Left lung (tissue), 10 donors: Measurements from ENCODE around the gene SPSB1. TPM values are rescaled to one million over a fixed set of nuclear protein-coding genes. Genes with fewer than 3 reads are reported as not detected.
A peak's percentile ranks its signal among the peaks of the same experiment; 100 is the strongest.

Source experiments
- ATAC-seq: fragments of 200-7000 bp; cut with Tn5 transposase; one replicate; pipeline ENCODE4 v1.9.1; 2020; ENCODE audit warnings: moderate library complexity
- DNase-seq, 4 donors: peaks; one replicate each; pipeline ENCODE4 v3.0.0-alpha.2; 2013 to 2020
- H3K27ac ChIP-seq, 2 donors: fragments of 200-600 bp; sonication (generic) in 1 of 2; one replicate each; pipeline versions ENCODE4 v1.5.0 to v1.8.0; 2020 to 2021
- H3K27me3 ChIP-seq, 2 donors: fragments of 200-600 bp; sonication (generic) in 1 of 2; one replicate each; pipeline versions ENCODE4 v1.5.0 to v1.8.0; 2020 to 2021
- H3K36me3 ChIP-seq, 2 donors: fragments of 200-600 bp; sonication (generic) in 1 of 2; one replicate each; pipeline versions ENCODE4 v1.5.0 to v1.8.0; 2020 to 2021
- H3K4me1 ChIP-seq, 2 donors: fragments of 200-600 bp; one replicate each; pipeline ENCODE4 v1.8.0; 2021
- H3K4me3 ChIP-seq, 2 donors: fragments of 200-600 bp; sonication (generic) in 1 of 2; one replicate each; pipeline versions ENCODE4 v1.5.0 to v1.8.0; 2020 to 2021; ENCODE audit warnings: mild to moderate bottlenecking in 1 of 2
- H3K9me3 ChIP-seq, 2 donors: fragments of 200-600 bp; sonication (generic) in 1 of 2; one replicate each; pipeline versions ENCODE4 v1.5.0 to v1.8.0; 2020 to 2021
- CTCF ChIP-seq, 2 donors: fragments of 200-600 bp; sonication (generic) in 1 of 2; IDR thresholded peaks; one replicate each; pipeline versions ENCODE4 v1.5.0 to v1.8.0; 2021; ENCODE audit warnings: antibody characterized with exemption in 2 of 2
- intact Hi-C, 2 donors: fragments of 100-400 bp; cut with DNase I; formaldehyde crosslinking; loops; one replicate each; pipeline versions ENCODE4 v1.11.2 to v1.14.2; 2022
- polyA plus RNA-seq, 6 donors: library from polyadenylated mRNA; unstranded; fragments of 120-200 nt; gene quantifications; one replicate each; pipeline ENCODE4 v1.2.1, GENCODE V29; 2013; ENCODE audit not compliant: insufficient read length in 6 of 6
- total RNA-seq, 2 donors: library from RNA; stranded (reverse); fragmentation: NEBNext Ultra II Directional; extraction: Animal tissue kit (Norgen Biotek cat#: 25700); gene quantifications; one replicate each; pipeline ENCODE4 v1.2.1, GENCODE V29; 2021
- donor health status: DM: no; HTN: yes; CAD: no.
- donor health status: DM: no; HTN: no; CAD: no.

Gene SPSB1
- total and polyA plus RNA-seq, 8 donors, result 6.1 to 39.4 (median 7.9) TPM

GRCh38 chr1:9314111-9314510, 21.4 kb downstream of the SPSB1 start:
- no peak for ATAC-seq
- no peak overlapping the region for H3K27ac ChIP-seq
- no peak overlapping the region for H3K4me3 ChIP-seq
- no peaks in the 10 kb centered on the region for H3K9me3 ChIP-seq
- H3K36me3 ChIP-seq, result no peaks in the 10 kb centered on the region
- no peak for TF ChIP-seq CTCF (IDR thresholded peaks at IDR 0.05)
- intact Hi-C loops, result no loop called here
- DNase-seq, result no peak
- no peaks in the 10 kb centered on the region for H3K27me3 ChIP-seq
- H3K4me1 ChIP-seq, result peaks cover 9 to 26% of the 10 kb centered on the region in 2 donors

DNA sequence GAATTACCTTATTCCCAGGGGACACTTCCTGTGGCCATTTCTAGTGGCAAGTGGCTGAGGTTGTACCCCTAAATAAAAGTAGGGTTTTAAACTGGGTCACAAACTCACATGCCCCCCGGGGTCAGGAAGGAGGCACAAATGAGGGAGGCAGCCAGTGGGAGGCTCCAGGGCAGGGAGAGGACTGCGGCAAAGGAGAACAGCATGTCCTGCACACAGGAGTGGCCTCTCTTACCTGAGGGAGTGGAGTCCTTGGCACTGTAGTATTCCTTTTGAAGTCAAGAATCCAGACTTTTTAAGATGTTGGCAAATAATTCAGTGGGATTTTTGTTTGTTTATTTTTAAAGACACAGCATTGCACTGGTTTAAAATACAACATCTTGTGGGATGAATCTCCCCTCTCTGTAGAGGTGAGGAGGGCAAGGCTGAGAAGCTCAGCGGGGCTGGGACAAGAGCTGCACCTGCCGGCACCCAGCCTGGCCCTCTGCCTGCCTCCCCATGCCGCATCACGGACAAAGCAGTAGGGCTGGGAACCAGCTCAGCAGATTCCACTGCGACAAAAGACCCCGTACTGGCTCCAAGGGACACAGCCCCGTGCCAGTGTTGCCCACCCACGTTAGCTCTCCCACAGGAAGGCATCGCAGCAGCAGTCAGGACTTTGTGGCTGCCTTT, 22.2 kb downstream of the SPSB1 start:
- Histone ChIP-seq H3K27me3 (no peaks in the 10 kb centered on the region), H3K4me1 (peaks cover 13 to 33% of the 10 kb centered on the region in 2 donors), H3K36me3 (no peaks in the 10 kb centered on the region), H3K9me3 (no peaks in the 10 kb centered on the region), H3K4me3 (no peak overlapping the region), H3K27ac (no peak overlapping the region)
- peak in 1 of 4 donors; percentile 49 for DNase-seq
- peak; percentile 40 for ATAC-seq
- TF ChIP-seq CTCF (IDR thresholded peaks at IDR 0.05), result no peak
- intact Hi-C loops, result no loop called here

DNA sequence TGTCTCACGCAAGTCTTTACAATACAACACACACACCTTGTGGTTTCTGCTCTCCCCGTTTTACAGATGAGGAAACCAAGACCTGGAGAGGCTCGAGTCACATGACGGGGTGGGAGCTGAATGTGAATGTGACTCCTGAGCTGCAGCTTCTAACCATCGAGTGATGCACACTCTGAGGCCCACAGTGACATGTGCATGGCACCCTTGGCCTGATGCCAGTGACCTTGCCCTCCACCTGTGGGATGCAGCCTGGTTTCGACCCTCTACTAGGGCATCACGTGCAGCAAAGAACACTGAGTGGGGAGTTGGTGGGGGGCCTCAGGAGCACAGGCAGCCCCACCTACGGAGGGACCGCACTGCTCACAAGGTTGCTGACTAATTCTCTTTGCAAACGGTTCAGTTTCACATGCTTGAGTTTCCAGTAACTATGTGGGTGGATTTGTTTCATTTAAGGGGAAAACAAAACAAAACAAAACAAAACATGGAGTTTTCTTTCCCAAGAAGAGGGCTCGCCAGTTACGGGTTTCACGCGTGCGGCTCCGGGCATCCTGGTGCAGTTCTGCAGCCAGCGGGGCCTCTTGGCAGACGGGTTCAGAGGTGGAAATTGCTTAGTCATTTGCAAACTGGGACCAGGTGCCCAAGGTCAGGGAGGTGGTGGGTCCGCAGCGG, 22.9 kb downstream of the SPSB1 start:
- Histone ChIP-seq H3K4me1 (peaks cover 13 to 39% of the 10 kb centered on the region in 2 donors), H3K27ac (no peak overlapping the region)

GRCh38 chr1:9316080-9316444, 23.4 kb downstream of the SPSB1 start:
- no peak for TF ChIP-seq CTCF (IDR thresholded peaks at IDR 0.05)
- no peaks in the 10 kb centered on the region for H3K9me3 ChIP-seq
- intact Hi-C loops, result no loop called here
- DNase-seq (peak in 1 of 4 donors; percentile 49), ATAC-seq (no peak)
- no peak overlapping the region for H3K27ac ChIP-seq
- H3K4me3 ChIP-seq, result no peak overlapping the region
- H3K36me3 ChIP-seq, result no peaks in the 10 kb centered on the region
- no peaks in the 10 kb centered on the region for H3K27me3 ChIP-seq
- H3K4me1 ChIP-seq, result peaks cover 13 to 44% of the 10 kb centered on the region in 2 donors

More for the DNA sequence above, 22.9 kb downstream of the SPSB1 start:
- no peak overlapping the region for H3K4me3 ChIP-seq
- TF ChIP-seq CTCF (IDR thresholded peaks at IDR 0.05), result no peak
- no peaks in the 10 kb centered on the region for H3K9me3 ChIP-seq
- H3K27me3 ChIP-seq, result no peaks in the 10 kb centered on the region
- intact Hi-C loops, result no loop called here
- no peaks in the 10 kb centered on the region for H3K36me3 ChIP-seq
- peak in 1 of 4 donors; percentile 24 for DNase-seq
- no peak for ATAC-seq

GRCh38 chr1:9316512-9316911, 23.8 kb downstream of the SPSB1 start:
- Histone ChIP-seq H3K27me3 (no peaks in the 10 kb centered on the region), H3K4me3 (no peak overlapping the region), H3K27ac (no peak overlapping the region), H3K4me1 (peaks cover 13 to 49% of the 10 kb centered on the region in 2 donors), H3K36me3 (no peaks in the 10 kb centered on the region), H3K9me3 (no peaks in the 10 kb centered on the region)
- DNase-seq, result peak in 1 of 4 donors; percentile 66
- TF ChIP-seq CTCF (IDR thresholded peaks at IDR 0.05), result no peak
- intact Hi-C loops, result no loop called here
- ATAC-seq, result no peak
